HCT116 (cell line): ENCODE results near the gene PPEF1. TPM values are rescaled to one million over a fixed set of nuclear protein-coding genes. Genes with fewer than 3 reads are reported as not detected.
"Not testable (repeated sequence)": the region's sequence is repeated elsewhere in the genome, so short reads cannot be mapped to it uniquely, and the experiment has no call there.

Experiments used
- ATAC-seq: fragments of 200-7000 bp; cut with Tn5 transposase; 2 replicates; pipeline ENCODE4 v1.9.1; 2020; ENCODE audit warnings: mild to moderate bottlenecking, moderate library complexity
- BruUV-seq: library from RNA; stranded (reverse); fragments of 400-500 nt; replicated peaks from 2 replicates; lab custom pipeline; 2021; lab: Mats Ljungman, UMichigan
- CTCF ChIA-PET: fragments of 300-600 bp; sonication (Branson Sonifier 250); formaldehyde crosslinking; loops from one replicate; lab custom pipeline; 2021; ENCODE audit warnings: antibody characterized with exemption; lab: Charles Lee
- POLR2A ChIA-PET: fragments of 300-600, 350-600 bp; sonication (Branson Sonifier 250); formaldehyde crosslinking; loops from one replicate; lab custom pipeline; 2021; ENCODE audit warnings: antibody characterized with exemption; lab: Charles Lee
- RAD21 ChIA-PET, 2 experiments: fragments of 300-600 bp; sonication (Branson Sonifier 250); formaldehyde crosslinking; loops; one replicate each; lab custom pipeline; 2023; ENCODE audit warnings: low total read pairs in 2 of 2; ENCODE audit not compliant: uncharacterized antibody in 2 of 2, unreplicated experiment in 2 of 2, low non-redundant PET in 1 of 2; lab: Charles Lee
- DNase-seq: peaks from one replicate; pipeline ENCODE4 v3.0.0-alpha.2; 2010; ENCODE audit warnings: low read depth, low spot score
- H2AFZ ChIP-seq: fragments of 200-600 bp; shearing (Covaris generic), sonication (generic); 2 replicates; pipeline ENCODE4 v1.6.1; 2017; ENCODE audit warnings: low read depth, mixed run types, mixed read lengths, antibody characterized with exemption, low read length; ENCODE audit not compliant: poor library complexity, severe bottlenecking
- H3K27ac ChIP-seq: 2 replicates; pipeline ENCODE4 v1.5.1; 2012; ENCODE audit warnings: low read depth, low read length
- H3K27me3 ChIP-seq: fragments of 200-600 bp; sonication (generic); 2 replicates; pipeline ENCODE4 v1.6.1; 2016; ENCODE audit warnings: mixed run types, low read length, mixed read lengths; ENCODE audit not compliant: insufficient read depth
- H3K36me3 ChIP-seq, 2 experiments: fragments of 200-500 bp in 1 of 2; fragments of 200-600 bp in 1 of 2; sonication (Bioruptor generic) in 1 of 2; sonication (generic) in 1 of 2; 2 replicates each; pipeline versions ENCODE4 v1.5.1 to v1.6.1; 2014 to 2016; ENCODE audit warnings: low read length in 2 of 2, inconsistent platforms in 1 of 2, mixed read lengths in 1 of 2, mixed run types in 1 of 2; ENCODE audit not compliant: insufficient read depth in 2 of 2, control insufficient read depth in 1 of 2
- H3K4me1 ChIP-seq, 2 experiments: fragments of 200-600 bp in 1 of 2; sonication (generic) in 1 of 2; 2 replicates each; pipeline versions ENCODE4 v1.5.1 to v1.6.1; 2012 to 2017; ENCODE audit warnings: low read length in 2 of 2, inconsistent platforms in 1 of 2, mild to moderate bottlenecking in 1 of 2, mixed read lengths in 1 of 2, mixed run types in 1 of 2, moderate library complexity in 1 of 2; ENCODE audit not compliant: insufficient read depth in 2 of 2, control insufficient read depth in 1 of 2
- H3K4me2 ChIP-seq: fragments of 200-600 bp; sonication (generic); 2 replicates; pipeline ENCODE4 v1.6.1; 2017; ENCODE audit warnings: mixed run types, low read length, mixed read lengths
- H3K4me3 ChIP-seq, 2 experiments: fragments of 200-600 bp in 1 of 2; sonication (generic) in 1 of 2; replicated peaks in 1 of 2; 2 replicates each; pipeline ENCODE4 v1.5.1; 2011 to 2016; ENCODE audit warnings: low read length in 2 of 2, control low read depth in 1 of 2, low read depth in 1 of 2, mild to moderate bottlenecking in 1 of 2, mixed read lengths in 1 of 2, mixed run types in 1 of 2
- H3K79me2 ChIP-seq: fragments of 200-600 bp; sonication (generic); 2 replicates; pipeline ENCODE4 v1.6.1; 2017; ENCODE audit warnings: mild to moderate bottlenecking, mixed run types, low read length, moderate library complexity, mixed read lengths; ENCODE audit not compliant: insufficient read depth
- H3K9ac ChIP-seq: fragments of 200-600 bp; sonication (generic); 2 replicates; pipeline ENCODE4 v1.6.1; 2016; ENCODE audit warnings: low read length, mixed read lengths
- H3K9me2 ChIP-seq: fragments of 200-600 bp; sonication (generic), shearing (Covaris generic); 2 replicates; pipeline ENCODE4 v1.6.1; 2017; ENCODE audit warnings: mixed run types, mild to moderate bottlenecking, moderate library complexity; ENCODE audit not compliant: insufficient read depth
- H3K9me3 ChIP-seq, 2 experiments: fragments of 200-500 bp in 1 of 2; fragments of 200-600 bp in 1 of 2; sonication (Bioruptor generic) in 1 of 2; sonication (generic) in 1 of 2; 2 replicates each; pipeline ENCODE4 v1.6.1; 2014 to 2017; ENCODE audit warnings: low read length in 2 of 2, mixed read lengths in 2 of 2, inconsistent platforms in 1 of 2, low read depth in 1 of 2, mild to moderate bottlenecking in 1 of 2, mixed run types in 1 of 2, moderate library complexity in 1 of 2; ENCODE audit not compliant: control insufficient read depth in 1 of 2, insufficient read depth in 1 of 2
- H4K20me1 ChIP-seq: fragments of 200-600 bp; sonication (generic), shearing (Covaris generic); 2 replicates; pipeline ENCODE4 v1.6.1; 2017; ENCODE audit warnings: mixed run types, mild to moderate bottlenecking, moderate library complexity; ENCODE audit not compliant: insufficient read depth
- CEBPB ChIP-seq: IDR thresholded peaks from 2 replicates; pipeline ENCODE4 v1.6.1; 2012; ENCODE audit warnings: low read depth
- EGR1 ChIP-seq: IDR thresholded peaks from 2 replicates; pipeline ENCODE4 v1.6.1; 2012; ENCODE audit warnings: low read depth
- ELF1 ChIP-seq: IDR thresholded peaks from 2 replicates; pipeline ENCODE4 v1.6.1; 2012; ENCODE audit warnings: low read depth, borderline replicate concordance
- EZH2 ChIP-seq: fragments of 200-600 bp; sonication (generic); IDR thresholded peaks from 2 replicates; pipeline ENCODE4 v1.6.1; 2017; ENCODE audit warnings: antibody characterized with exemption, mixed run types
- EZH2phosphoT487 ChIP-seq: fragments of 200-600 bp; IDR thresholded peaks from 2 replicates; pipeline ENCODE4 v1.6.1; 2018; ENCODE audit warnings: antibody characterized with exemption, borderline replicate concordance
- JUND ChIP-seq: IDR thresholded peaks from 2 replicates; pipeline ENCODE4 v1.6.1; 2012
- POLR2A ChIP-seq: IDR thresholded peaks from 2 replicates; pipeline ENCODE4 v1.7.0; 2011; ENCODE audit warnings: borderline replicate concordance; ENCODE audit not compliant: insufficient read depth, insufficient read length; ENCODE audit errors: extremely low read depth
- POLR2AphosphoS5 ChIP-seq: IDR thresholded peaks from 2 replicates; pipeline ENCODE4 v1.6.1; 2011; ENCODE audit warnings: mild to moderate bottlenecking, low read depth, low read length, moderate library complexity
- RAD21 ChIP-seq: IDR thresholded peaks from 2 replicates; pipeline ENCODE4 v1.6.1; 2012; ENCODE audit warnings: low read depth, mild to moderate bottlenecking
- REST ChIP-seq: IDR thresholded peaks from 2 replicates; pipeline ENCODE4 v1.6.1; 2012; ENCODE audit warnings: low read depth
- TCF7L2 ChIP-seq: IDR thresholded peaks from 2 replicates; pipeline ENCODE4 v1.7.0; 2011; ENCODE audit warnings: borderline replicate concordance, inconsistent platforms; ENCODE audit not compliant: insufficient read depth, insufficient read length; ENCODE audit errors: extremely low read depth
- ZFX ChIP-seq: fragments of 450-650 bp; IDR thresholded peaks from 2 replicates; pipeline ENCODE4 v1.6.1; 2017
- intact Hi-C: fragments of 100-400 bp; cut with micrococcal nuclease; formaldehyde crosslinking; loops from 2 replicates; pipeline ENCODE4 v1.10.0; 2022
- total RNA-seq: library from RNA; stranded (reverse); gene quantifications from one replicate; pipeline ENCODE4 v1.2.1, GENCODE V29; 2021; ENCODE audit not compliant: unreplicated experiment
- TF ChIP-seq, protein P1 (sequence below): IDR thresholded peaks from 2 replicates; pipeline ENCODE4 v1.6.1; 2011; ENCODE audit warnings: mild to moderate bottlenecking, low read length, moderate library complexity; ENCODE audit not compliant: insufficient replicate concordance; ENCODE audit errors: extremely low read depth

The PPEF1 gene
- total RNA-seq, 1 experiment from 2014 or later = not detected

DNA sequence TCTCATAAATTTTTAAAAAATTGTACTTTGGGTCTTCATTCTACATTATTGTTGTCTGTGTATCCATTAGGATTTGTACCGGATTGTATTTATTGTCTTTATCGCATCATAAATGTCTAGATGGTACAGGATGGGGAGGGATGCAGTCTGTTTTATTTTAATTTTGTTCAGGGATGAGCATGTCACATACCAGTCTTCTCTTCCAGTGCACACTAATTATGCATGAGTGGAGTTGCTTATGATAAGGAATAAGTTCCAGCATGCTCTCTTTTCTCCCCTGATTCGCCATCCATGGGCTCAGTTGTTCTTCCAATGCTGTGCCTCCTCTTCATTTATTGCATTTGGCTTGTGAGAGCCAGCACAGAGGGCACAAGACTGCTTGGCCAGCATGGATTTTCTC is 54.3 kb downstream of the PPEF1 start:
- H3K36me3 ChIP-seq = no peaks in the 10 kb centered on the region
- H2AFZ ChIP-seq = no peak overlapping the region
- RAD21 ChIA-PET = no interaction called here

DNA sequence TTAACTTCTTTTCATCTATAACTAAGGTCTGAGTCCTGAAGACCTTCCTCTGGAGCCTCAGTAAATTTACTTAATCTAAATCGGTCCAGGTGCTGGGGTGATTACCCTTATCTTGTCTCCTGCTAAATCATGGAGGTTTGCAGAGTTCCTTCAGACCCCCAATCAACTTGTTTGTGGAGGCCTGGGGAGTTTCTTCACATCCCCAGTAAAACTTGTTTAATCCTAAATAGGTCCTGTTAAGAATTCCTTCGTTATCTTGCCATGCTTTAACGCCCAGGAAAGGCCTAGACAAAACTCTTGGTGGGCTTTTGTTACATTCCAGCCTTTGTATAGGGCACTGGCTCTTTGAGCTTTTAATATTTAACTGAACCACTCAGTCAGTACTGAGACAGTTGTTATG is 55.7 kb downstream of the PPEF1 start:
- not testable (repeated sequence) for DNase-seq

More for the DNA sequence above, 54.3 kb downstream of the PPEF1 start:
- Histone ChIP-seq H3K79me2 (no peaks in the 10 kb centered on the region), H3K9me2 (no peaks in the 10 kb centered on the region), H3K4me2 (no peak overlapping the region), H3K27me3 (no peaks in the 10 kb centered on the region), H4K20me1 (no peaks in the 10 kb centered on the region), H3K4me3 (no peak overlapping the region), H3K4me1 (no peaks in the 10 kb centered on the region), H3K9ac (no peak overlapping the region), H3K27ac (no peak overlapping the region), H3K9me3 (no peaks in the 10 kb centered on the region)
- no peak for TF ChIP-seq POLR2AphosphoS5
- TF ChIP-seq JUND = no peak
- TF ChIP-seq ELF1 = no peak
- no peak for TF ChIP-seq REST
- no peak for TF ChIP-seq POLR2A
- no peak for TF ChIP-seq EZH2phosphoT487
- no peak for TF ChIP-seq CEBPB
- TF ChIP-seq TCF7L2 = no peak
- TF ChIP-seq RAD21 = no peak
- TF ChIP-seq, protein P1, sequence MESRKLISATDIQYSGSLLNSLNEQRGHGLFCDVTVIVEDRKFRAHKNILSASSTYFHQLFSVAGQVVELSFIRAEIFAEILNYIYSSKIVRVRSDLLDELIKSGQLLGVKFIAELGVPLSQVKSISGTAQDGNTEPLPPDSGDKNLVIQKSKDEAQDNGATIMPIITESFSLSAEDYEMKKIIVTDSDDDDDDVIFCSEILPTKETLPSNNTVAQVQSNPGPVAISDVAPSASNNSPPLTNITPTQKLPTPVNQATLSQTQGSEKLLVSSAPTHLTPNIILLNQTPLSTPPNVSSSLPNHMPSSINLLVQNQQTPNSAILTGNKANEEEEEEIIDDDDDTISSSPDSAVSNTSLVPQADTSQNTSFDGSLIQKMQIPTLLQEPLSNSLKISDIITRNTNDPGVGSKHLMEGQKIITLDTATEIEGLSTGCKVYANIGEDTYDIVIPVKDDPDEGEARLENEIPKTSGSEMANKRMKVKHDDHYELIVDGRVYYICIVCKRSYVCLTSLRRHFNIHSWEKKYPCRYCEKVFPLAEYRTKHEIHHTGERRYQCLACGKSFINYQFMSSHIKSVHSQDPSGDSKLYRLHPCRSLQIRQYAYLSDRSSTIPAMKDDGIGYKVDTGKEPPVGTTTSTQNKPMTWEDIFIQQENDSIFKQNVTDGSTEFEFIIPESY = no peak
- TF ChIP-seq ZFX = no peak
- no peak for TF ChIP-seq EZH2
- no peak for TF ChIP-seq EGR1
- POLR2A ChIA-PET = no interaction called here
- ATAC-seq (no peak), DNase-seq (no peak)
- CTCF ChIA-PET = no interaction called here
- intact Hi-C loops = no loop called here
- BruUV-seq = no TSS peak

More for the DNA sequence above, 55.7 kb downstream of the PPEF1 start:
- BruUV-seq, H4K20me1 ChIP-seq, H3K9me2 ChIP-seq, intact Hi-C loops, H3K36me3 ChIP-seq, H3K9me3 ChIP-seq, H3K27me3 ChIP-seq, RAD21 ChIA-PET, POLR2A ChIA-PET, H3K4me1 ChIP-seq, H3K79me2 ChIP-seq, H3K4me3 ChIP-seq, H3K27ac ChIP-seq, H3K9ac ChIP-seq, H2AFZ ChIP-seq, CTCF ChIA-PET, H3K4me2 ChIP-seq, ATAC-seq: not testable (repeated sequence)
